Stimulated activated memory B cell treated with anti-CD40 and anti-IgM and Interleukin-4, amounts not matched to agents 10 μg/mL and 1 μg/mL and 100 μg/mL, for 72 hours (primary cell): Measurements from ENCODE around the gene SPIB.
"Not testable (repeated sequence)": the region's sequence is repeated elsewhere in the genome, so short reads cannot be mapped to it uniquely, and the experiment has no call there.

Source experiments
- ATAC-seq: fragments of 150-1000 bp; cut with Tn5 transposase; 2 replicates; pipeline ENCODE4 v1.10.0; 2021
- H3K27ac Mint-ChIP-seq: one replicate; pipeline ENCODE4 v1.8.0; 2022; ENCODE audit warnings: mild to moderate bottlenecking, mixed read lengths
- H3K27me3 Mint-ChIP-seq: one replicate; pipeline ENCODE4 v1.8.0; 2022; ENCODE audit warnings: mixed read lengths
- H3K36me3 Mint-ChIP-seq: one replicate; pipeline ENCODE4 v1.8.0; 2022; ENCODE audit warnings: mixed read lengths
- H3K4me1 Mint-ChIP-seq: one replicate; pipeline ENCODE4 v1.8.0; 2022; ENCODE audit warnings: mixed read lengths
- H3K4me3 Mint-ChIP-seq: one replicate; pipeline ENCODE4 v1.8.0; 2022; ENCODE audit warnings: mild to moderate bottlenecking, moderate library complexity, mixed read lengths
- H3K9me3 Mint-ChIP-seq: one replicate; pipeline ENCODE4 v1.8.0; 2022; ENCODE audit warnings: mixed read lengths

The SPIB gene

DNA sequence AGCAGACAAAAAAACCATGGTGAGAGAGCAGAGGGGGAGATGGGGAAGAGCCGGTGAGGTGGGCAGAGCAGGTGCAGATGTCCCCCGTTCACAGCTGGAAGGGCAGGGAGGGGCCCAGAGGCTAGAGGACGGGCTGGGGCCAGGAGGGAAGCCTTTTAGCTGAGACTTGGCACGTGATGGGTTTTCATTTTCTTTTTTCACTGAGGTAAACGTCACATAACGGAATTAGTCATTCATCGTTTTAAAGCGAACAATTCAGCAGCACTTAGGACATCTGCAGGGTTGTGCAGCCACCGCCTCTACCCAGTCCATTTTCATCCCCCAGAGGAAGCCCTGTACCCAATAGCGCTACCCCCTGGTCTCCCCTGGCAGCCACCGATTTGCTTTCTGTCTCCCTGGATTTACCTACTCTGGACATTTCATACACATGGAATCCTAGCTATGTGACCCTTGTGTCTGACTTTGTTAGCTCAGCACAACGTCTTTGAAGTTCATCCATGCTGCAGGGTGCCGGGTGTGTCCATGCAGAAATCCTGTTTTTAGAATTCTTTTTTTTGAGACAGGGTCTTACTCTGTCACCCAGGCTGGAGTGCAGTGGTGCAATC, 41.5 kb downstream of the SPIB start:
- no peaks in the 10 kb centered on the region for H3K36me3 Mint-ChIP-seq
- peak; percentile 83 for ATAC-seq
- H3K27ac Mint-ChIP-seq, result peak overlapping the region; percentile 90
- H3K4me3 Mint-ChIP-seq, result peak overlapping the region; percentile 20
- peaks cover 6% of the 10 kb centered on the region for H3K9me3 Mint-ChIP-seq
- no peaks in the 10 kb centered on the region for H3K27me3 Mint-ChIP-seq
- H3K4me1 Mint-ChIP-seq, result peaks cover 23% of the 10 kb centered on the region

GRCh38 chr19:50461066-50461875, 42.5 kb downstream of the SPIB start:
- peak; percentile 74 for ATAC-seq
- Mint-ChIP-seq H3K27ac (peak overlapping the region; percentile 90), H3K4me3 (no peak overlapping the region), H3K36me3 (no peaks in the 10 kb centered on the region), H3K4me1 (peaks cover 23% of the 10 kb centered on the region), H3K9me3 (peaks cover under 1% of the 10 kb centered on the region), H3K27me3 (no peaks in the 10 kb centered on the region)

GRCh38 chr19:50462970-50463369, 44.2 kb downstream of the SPIB start:
- no peaks in the 10 kb centered on the region for H3K9me3 Mint-ChIP-seq
- H3K27ac Mint-ChIP-seq, result no peak overlapping the region
- peaks cover 23% of the 10 kb centered on the region for H3K4me1 Mint-ChIP-seq
- H3K36me3 Mint-ChIP-seq, result no peaks in the 10 kb centered on the region
- ATAC-seq, result no peak
- H3K27me3 Mint-ChIP-seq, result no peaks in the 10 kb centered on the region
- no peak overlapping the region for H3K4me3 Mint-ChIP-seq

- no peaks in the 10 kb centered on the region for H3K36me3 Mint-ChIP-seq
- H3K4me1 Mint-ChIP-seq, result peaks cover 22% of the 10 kb centered on the region
- H3K27ac Mint-ChIP-seq, result no peak overlapping the region
- no peak overlapping the region for H3K4me3 Mint-ChIP-seq
- ATAC-seq, result no peak
- peaks cover 12% of the 10 kb centered on the region for H3K27me3 Mint-ChIP-seq
- no peaks in the 10 kb centered on the region for H3K9me3 Mint-ChIP-seq
Observed at GRCh38 chr19:50464348-50464747, 45.6 kb downstream of the SPIB start.

DNA sequence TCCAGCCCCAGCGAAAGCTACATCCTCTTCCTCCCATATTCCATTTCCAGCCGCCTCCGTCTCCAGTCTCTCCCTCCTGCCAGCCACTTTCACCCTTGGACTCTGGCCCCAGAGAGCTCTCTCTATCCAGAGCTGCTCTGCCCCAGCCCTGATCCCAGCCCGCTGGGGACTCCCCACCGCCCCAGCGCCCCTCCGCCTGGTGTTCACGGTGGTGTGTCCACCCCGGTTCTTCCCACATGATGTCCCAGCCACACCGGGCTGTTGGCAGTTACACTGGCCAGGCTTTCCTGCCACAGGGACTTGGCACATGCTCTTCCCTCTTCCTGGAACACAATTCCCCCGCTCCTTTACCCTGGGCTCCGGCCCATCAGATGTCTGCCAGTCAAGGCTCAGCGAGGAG, 46.3 kb downstream of the SPIB start:
- Mint-ChIP-seq H3K9me3 (no peaks in the 10 kb centered on the region), H3K36me3 (no peaks in the 10 kb centered on the region), H3K27me3 (peaks cover 16% of the 10 kb centered on the region), H3K4me3 (no peak overlapping the region), H3K4me1 (peaks cover 15% of the 10 kb centered on the region), H3K27ac (no peak overlapping the region)
- ATAC-seq, result no peak

DNA sequence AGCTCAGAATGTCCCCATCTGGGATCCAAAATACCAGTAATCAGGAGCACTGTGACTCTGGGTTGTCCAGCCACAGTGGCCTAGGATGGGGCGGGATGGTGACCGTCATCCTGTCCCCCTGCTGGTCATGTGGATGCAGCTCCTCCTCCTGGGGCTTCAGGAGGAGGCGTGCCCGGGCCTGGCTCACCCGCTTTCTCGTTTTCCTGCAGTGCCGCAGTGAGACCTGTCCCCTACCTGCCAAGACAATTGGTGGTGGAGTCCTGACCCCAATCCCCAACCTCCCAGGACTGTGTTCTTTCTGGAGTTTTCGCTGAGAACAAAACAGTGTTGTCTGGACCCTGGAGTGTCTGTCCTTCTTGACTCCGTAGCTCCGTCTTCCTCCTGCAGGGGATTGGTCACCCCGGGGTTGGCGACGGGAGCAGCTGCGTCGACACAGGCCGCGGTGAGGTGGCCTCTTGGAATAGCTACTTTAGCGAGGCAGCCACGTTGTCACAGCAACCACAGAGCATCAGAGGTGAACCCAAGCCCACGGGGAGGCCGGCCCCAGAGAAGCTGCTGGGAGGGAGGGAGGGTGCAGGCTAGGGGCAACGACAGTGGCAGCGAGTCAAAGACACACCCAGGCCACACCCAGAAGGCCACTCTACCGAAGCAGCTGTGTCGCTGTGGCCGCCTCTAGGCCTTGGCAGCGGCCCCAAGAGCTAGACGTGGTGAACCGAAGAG, 47.4 kb downstream of the SPIB start:
- Mint-ChIP-seq H3K27ac (no peak overlapping the region), H3K4me3 (no peak overlapping the region), H3K9me3 (no peaks in the 10 kb centered on the region), H3K4me1 (peaks cover 5% of the 10 kb centered on the region), H3K27me3 (peaks cover 16% of the 10 kb centered on the region), H3K36me3 (no peaks in the 10 kb centered on the region)
- no peak for ATAC-seq

DNA sequence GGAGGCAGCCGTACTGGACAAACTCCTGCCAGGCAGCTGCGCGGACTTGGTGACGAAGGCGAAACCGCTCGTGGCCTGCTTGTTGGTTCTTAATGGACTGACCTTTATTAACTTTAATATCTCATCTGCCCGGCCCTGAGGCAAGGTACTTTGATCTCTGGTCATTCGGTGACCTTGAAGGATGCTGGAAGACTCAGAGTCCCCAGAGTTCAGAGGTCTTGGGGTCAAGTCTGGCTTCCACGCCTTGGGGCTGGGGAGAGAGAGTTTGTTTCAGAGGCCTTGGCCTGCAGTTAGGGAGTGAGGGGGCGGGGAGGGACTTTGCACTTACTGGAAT, 47.9 kb downstream of the SPIB start:
- ATAC-seq, result no peak
- no peaks in the 10 kb centered on the region for H3K36me3 Mint-ChIP-seq

GRCh38 chr19:50467566-50467965, 48.8 kb downstream of the SPIB start:
- Mint-ChIP-seq H3K27ac (no peak overlapping the region), H3K27me3 (peaks cover 16% of the 10 kb centered on the region), H3K4me1 (no peaks in the 10 kb centered on the region), H3K9me3 (no peaks in the 10 kb centered on the region), H3K4me3 (no peak overlapping the region), H3K36me3 (no peaks in the 10 kb centered on the region)
- ATAC-seq, result no peak

More for the DNA sequence above, 47.9 kb downstream of the SPIB start:
- Mint-ChIP-seq H3K4me1 (no peaks in the 10 kb centered on the region), H3K27ac (no peak overlapping the region), H3K9me3 (no peaks in the 10 kb centered on the region), H3K27me3 (peaks cover 16% of the 10 kb centered on the region), H3K4me3 (no peak overlapping the region)

DNA sequence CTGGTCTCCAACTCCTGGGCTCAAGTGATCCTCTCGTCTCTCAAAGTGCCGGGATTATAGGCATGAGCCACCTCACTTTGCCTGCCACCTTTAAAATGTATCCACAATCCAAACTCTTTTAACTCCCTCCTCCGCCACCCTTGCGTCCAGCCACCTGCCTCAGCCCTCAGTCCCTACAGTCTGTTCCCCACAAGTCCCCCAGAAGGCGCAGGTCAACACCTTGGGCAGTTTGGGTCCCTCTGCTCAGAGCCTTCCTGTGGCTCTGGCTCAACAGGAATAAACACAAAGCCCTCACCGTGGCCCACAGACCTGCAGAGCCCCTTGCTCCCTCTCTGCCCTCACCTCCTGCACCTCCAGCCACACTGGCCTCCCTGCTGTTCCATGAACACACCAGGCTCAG, 50.1 kb downstream of the SPIB start:
- H3K27ac Mint-ChIP-seq, result no peak overlapping the region
- H3K36me3 Mint-ChIP-seq, result no peaks in the 10 kb centered on the region
- ATAC-seq, result no peak
- peaks cover 16% of the 10 kb centered on the region for H3K27me3 Mint-ChIP-seq
- H3K9me3 Mint-ChIP-seq, result no peaks in the 10 kb centered on the region
- no peak overlapping the region for H3K4me3 Mint-ChIP-seq
- no peaks in the 10 kb centered on the region for H3K4me1 Mint-ChIP-seq

- peaks cover 13% of the 10 kb centered on the region for H3K27me3 Mint-ChIP-seq
- not testable (repeated sequence) for H3K9me3 Mint-ChIP-seq, H3K4me3 Mint-ChIP-seq, H3K27ac Mint-ChIP-seq, ATAC-seq
- H3K4me1 Mint-ChIP-seq, result peaks cover 31% of the 10 kb centered on the region
- H3K36me3 Mint-ChIP-seq, result peaks cover 16% of the 10 kb centered on the region
Observed at GRCh38 chr19:50473336-50473735, 54.6 kb downstream of the SPIB start.

- ATAC-seq, result no peak
- Mint-ChIP-seq H3K36me3 (peaks cover 27% of the 10 kb centered on the region), H3K27ac (peak overlapping the region; percentile 93), H3K27me3 (no peaks in the 10 kb centered on the region), H3K9me3 (no peaks in the 10 kb centered on the region), H3K4me1 (peaks cover 38% of the 10 kb centered on the region), H3K4me3 (peak overlapping the region; percentile 99)
Observed at GRCh38 chr19:50475101-50475568, 56.4 kb downstream of the SPIB start.

DNA sequence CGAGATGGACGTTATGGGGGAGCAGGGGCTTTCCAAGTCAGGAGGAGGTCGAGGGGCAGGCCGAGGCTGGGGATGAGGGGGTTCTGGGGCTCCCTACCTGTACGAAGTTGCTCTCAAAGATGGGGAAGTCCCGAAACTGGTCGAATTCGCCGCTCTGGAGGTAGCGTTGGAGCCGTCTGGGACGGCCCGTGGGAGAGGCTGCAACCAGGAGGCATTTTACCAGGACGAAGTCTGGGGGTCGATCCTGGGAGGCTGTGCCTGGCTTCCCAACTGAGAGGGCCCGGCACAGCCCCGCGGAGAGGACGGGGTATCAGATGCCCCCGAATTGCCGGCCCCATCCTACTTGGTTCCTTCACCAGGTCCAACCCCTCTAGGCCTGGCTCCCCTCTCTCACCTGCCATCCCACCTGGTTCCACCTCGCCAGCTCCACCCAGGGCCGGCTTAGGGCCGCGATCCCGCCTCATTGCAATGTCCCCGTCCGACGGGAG, 57.0 kb downstream of the SPIB start:
- Mint-ChIP-seq H3K36me3 (peaks cover 31% of the 10 kb centered on the region), H3K4me3 (peak overlapping the region; percentile 99), H3K27me3 (no peaks in the 10 kb centered on the region), H3K27ac (peak overlapping the region; percentile 93), H3K9me3 (no peaks in the 10 kb centered on the region), H3K4me1 (peaks cover 38% of the 10 kb centered on the region)
- ATAC-seq, result peak; percentile 9

GRCh38 chr19:50476224-50476906, 57.6 kb downstream of the SPIB start, which contains the start of the genes EMC10 and GARIN5A:
EMC10 (plus strand) TSS chr19:50476507; CDS start chr19:50476545, 38 bp downstream.
GARIN5A (minus strand) TSS chr19:50476848; CDS start chr19:50476388, 460 bp downstream.
- Mint-ChIP-seq H3K27me3 (no peaks in the 10 kb centered on the region), H3K27ac (peak within 1 kb of the TSS; percentile 93), H3K36me3 (peaks cover 37% of the 10 kb centered on the region), H3K4me3 (peak within 1 kb of the TSS; percentile 99), H3K9me3 (no peaks in the 10 kb centered on the region), H3K4me1 (peaks cover 38% of the 10 kb centered on the region)
- ATAC-seq, result peak; percentile 97

- no peaks in the 10 kb centered on the region for H3K9me3 Mint-ChIP-seq
- peaks cover 38% of the 10 kb centered on the region for H3K4me1 Mint-ChIP-seq
- no peaks in the 10 kb centered on the region for H3K27me3 Mint-ChIP-seq
- peaks cover 39% of the 10 kb centered on the region for H3K36me3 Mint-ChIP-seq
- peak overlapping the region; percentile 93 for H3K27ac Mint-ChIP-seq
- H3K4me3 Mint-ChIP-seq, result peak overlapping the region; percentile 99
- ATAC-seq, result no peak
Observed at GRCh38 chr19:50476907-50477238, 58.1 kb downstream of the SPIB start.
